ENCODE results near the gene CTNNA1. TPM values are rescaled to one million over a fixed set of nuclear protein-coding genes. Genes with fewer than 3 reads are reported as not detected.

Gene CTNNA1
- total and polyA plus RNA-seq, 2 donors from 2014 or later, result 177 to 463 TPM

- Histone ChIP-seq H3K27me3 (ENCODE audit: control insufficient read depth, insufficient read depth, low read length) (no peaks in the 10 kb centered on the region), H3K9me3 (ENCODE audit: control insufficient read depth in 2 of 3, insufficient read depth in 1 of 3, low read length in 3 of 3) (no peaks in the 10 kb centered on the region), H3K36me3 (ENCODE audit: control insufficient read depth in 2 of 3, insufficient read depth in 3 of 3, low read length in 3 of 3) (no peaks in the 10 kb centered on the region), H3K27ac (ENCODE audit: low read depth in 2 of 2, low read length in 2 of 2) (no peak overlapping the region), H3K4me1 (ENCODE audit: control insufficient read depth in 2 of 3, insufficient read depth in 2 of 3, low read depth in 1 of 3, low read length in 3 of 3) (no peaks in the 10 kb centered on the region), H3K4me3 (ENCODE audit: low read length in 3 of 3) (no peak overlapping the region), H3K9ac (ENCODE audit: low read length in 3 of 3) (no peak overlapping the region)
- TF ChIP-seq CTCF (IDR thresholded peaks at IDR 0.05; ENCODE audit: borderline replicate concordance, extremely low read depth, insufficient read depth), result no peak
- intact Hi-C loops (cut with DNase I), result no loop called here
- DNase-seq (no peak), FAIRE-seq (no peak)
These were observed 227.9 kb downstream of the CTNNA1 start for GRCh38 chr5:138981131-138981530.

GRCh38 chr5:138981586-138981985, 228.4 kb downstream of the CTNNA1 start:
- H3K4me1 ChIP-seq (ENCODE audit: control insufficient read depth in 2 of 3, insufficient read depth in 2 of 3, low read depth in 1 of 3, low read length in 3 of 3), result no peaks in the 10 kb centered on the region
- H3K27me3 ChIP-seq (ENCODE audit: control insufficient read depth, insufficient read depth, low read length), result no peaks in the 10 kb centered on the region
- no peak overlapping the region for H3K4me3 ChIP-seq (ENCODE audit: low read length in 3 of 3)
- FAIRE-seq (no peak), DNase-seq (no peak)
- H3K9ac ChIP-seq (ENCODE audit: low read length in 3 of 3), result no peak overlapping the region
- H3K36me3 ChIP-seq (ENCODE audit: control insufficient read depth in 2 of 3, insufficient read depth in 3 of 3, low read length in 3 of 3), result no peaks in the 10 kb centered on the region
- H3K27ac ChIP-seq (ENCODE audit: low read depth in 2 of 2, low read length in 2 of 2), result no peak overlapping the region
- no peak for TF ChIP-seq CTCF (IDR thresholded peaks at IDR 0.05; ENCODE audit: borderline replicate concordance, extremely low read depth, insufficient read depth)
- intact Hi-C loops (cut with DNase I), result no loop called here
- no peaks in the 10 kb centered on the region for H3K9me3 ChIP-seq (ENCODE audit: control insufficient read depth in 2 of 3, insufficient read depth in 1 of 3, low read length in 3 of 3)

GRCh38 chr5:138983984-138984383, 230.8 kb downstream of the CTNNA1 start:
- DNase-seq (no peak), FAIRE-seq (no peak)
- intact Hi-C loops (cut with DNase I), result no loop called here
- Histone ChIP-seq H3K27me3 (ENCODE audit: control insufficient read depth, insufficient read depth, low read length) (no peaks in the 10 kb centered on the region), H3K36me3 (ENCODE audit: control insufficient read depth in 2 of 3, insufficient read depth in 3 of 3, low read length in 3 of 3) (no peaks in the 10 kb centered on the region), H3K9me3 (ENCODE audit: control insufficient read depth in 2 of 3, insufficient read depth in 1 of 3, low read length in 3 of 3) (no peaks in the 10 kb centered on the region), H3K4me1 (ENCODE audit: control insufficient read depth in 2 of 3, insufficient read depth in 2 of 3, low read depth in 1 of 3, low read length in 3 of 3) (no peaks in the 10 kb centered on the region), H3K4me3 (ENCODE audit: low read length in 3 of 3) (no peak overlapping the region), H3K27ac (ENCODE audit: low read depth in 2 of 2, low read length in 2 of 2) (no peak overlapping the region), H3K9ac (ENCODE audit: low read length in 3 of 3) (no peak overlapping the region)
- no peak for TF ChIP-seq CTCF (IDR thresholded peaks at IDR 0.05; ENCODE audit: borderline replicate concordance, extremely low read depth, insufficient read depth)

Other genes starting within 250 kb of the CTNNA1 start
- 85.6 TPM for gene ETF1, start 210.2 kb upstream of the CTNNA1 start, total RNA-seq
- gene ETF1, start 210.2 kb upstream of the CTNNA1 start, polyA plus RNA-seq (ENCODE audit: insufficient read depth, low read depth, low replicate concordance), result 37.5 TPM
- 192 TPM for gene HSPA9, start 178.0 kb upstream of the CTNNA1 start, total RNA-seq
- gene HSPA9, start 178.0 kb upstream of the CTNNA1 start, polyA plus RNA-seq (ENCODE audit: insufficient read depth, low read depth, low replicate concordance), result 331 TPM
- 0.03 TPM for gene LRRTM2, start 121.9 kb downstream of the CTNNA1 start, total RNA-seq
- gene LRRTM2, start 121.9 kb downstream of the CTNNA1 start, polyA plus RNA-seq (ENCODE audit: insufficient read depth, low read depth, low replicate concordance), result not detected

Measured in kidney (tissue), 14 donors.